ENCODE results near the gene SURF1.

GRCh38 chr9:133361507-133362092 is 5.3 kb upstream of the SURF1 start:
- TF ChIP-seq CTCF (IDR thresholded peaks at IDR 0.05) (no peak), POLR2A (IDR thresholded peaks at IDR 0.05) (no peak)
